ENCODE measurements around the gene HLF.

The HLF gene

DNA sequence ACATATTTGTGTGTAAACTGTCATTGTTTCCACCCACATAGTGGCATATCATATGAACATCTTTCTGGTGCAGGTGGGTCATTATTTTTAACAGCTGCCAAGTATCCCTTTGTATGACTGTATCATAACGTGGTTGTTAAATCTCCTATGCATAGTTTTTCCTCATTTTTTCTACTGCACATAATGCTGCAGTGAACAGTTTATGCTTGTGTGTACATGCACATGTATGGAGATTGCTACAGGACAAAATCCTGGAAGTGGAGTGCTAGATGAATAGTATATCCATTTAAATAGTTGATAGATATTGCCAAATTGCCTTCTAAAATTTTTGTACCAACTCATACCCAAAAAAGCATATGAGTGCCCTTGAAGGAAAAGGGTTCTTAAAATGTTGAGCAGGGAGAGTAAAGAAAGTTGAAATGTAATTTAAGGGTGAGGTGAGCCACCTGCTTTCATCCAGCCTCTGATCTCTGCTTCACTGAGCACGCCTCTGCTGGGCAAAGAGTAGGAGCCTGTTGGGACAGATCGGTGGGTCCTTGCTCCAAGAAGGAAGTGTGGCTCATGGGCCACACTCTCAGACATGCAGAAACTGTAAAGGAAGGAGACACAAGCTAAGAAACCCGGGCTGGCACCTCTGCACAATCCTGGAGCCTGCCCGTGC lies 55.3 kb downstream of the HLF start:
- no peak for DNase-seq (ENCODE audit: extremely low read depth, insufficient read length)
- no peaks in the 10 kb centered on the region for H3K27me3 ChIP-seq (replicated peaks; ENCODE audit: control insufficient read depth, insufficient read depth, low read length)
- TF ChIP-seq, protein P1, sequence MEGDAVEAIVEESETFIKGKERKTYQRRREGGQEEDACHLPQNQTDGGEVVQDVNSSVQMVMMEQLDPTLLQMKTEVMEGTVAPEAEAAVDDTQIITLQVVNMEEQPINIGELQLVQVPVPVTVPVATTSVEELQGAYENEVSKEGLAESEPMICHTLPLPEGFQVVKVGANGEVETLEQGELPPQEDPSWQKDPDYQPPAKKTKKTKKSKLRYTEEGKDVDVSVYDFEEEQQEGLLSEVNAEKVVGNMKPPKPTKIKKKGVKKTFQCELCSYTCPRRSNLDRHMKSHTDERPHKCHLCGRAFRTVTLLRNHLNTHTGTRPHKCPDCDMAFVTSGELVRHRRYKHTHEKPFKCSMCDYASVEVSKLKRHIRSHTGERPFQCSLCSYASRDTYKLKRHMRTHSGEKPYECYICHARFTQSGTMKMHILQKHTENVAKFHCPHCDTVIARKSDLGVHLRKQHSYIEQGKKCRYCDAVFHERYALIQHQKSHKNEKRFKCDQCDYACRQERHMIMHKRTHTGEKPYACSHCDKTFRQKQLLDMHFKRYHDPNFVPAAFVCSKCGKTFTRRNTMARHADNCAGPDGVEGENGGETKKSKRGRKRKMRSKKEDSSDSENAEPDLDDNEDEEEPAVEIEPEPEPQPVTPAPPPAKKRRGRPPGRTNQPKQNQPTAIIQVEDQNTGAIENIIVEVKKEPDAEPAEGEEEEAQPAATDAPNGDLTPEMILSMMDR (IDR thresholded peaks at IDR 0.05; ENCODE audit: insufficient read depth, low read length, poor library complexity, severe bottlenecking) = no peak
- H3K36me3 ChIP-seq (ENCODE audit: control insufficient read depth, insufficient read depth, low read length) = no peaks in the 10 kb centered on the region
- H3K4me3 ChIP-seq (replicated peaks; ENCODE audit: low read depth, low read length) = no peak overlapping the region

DNA sequence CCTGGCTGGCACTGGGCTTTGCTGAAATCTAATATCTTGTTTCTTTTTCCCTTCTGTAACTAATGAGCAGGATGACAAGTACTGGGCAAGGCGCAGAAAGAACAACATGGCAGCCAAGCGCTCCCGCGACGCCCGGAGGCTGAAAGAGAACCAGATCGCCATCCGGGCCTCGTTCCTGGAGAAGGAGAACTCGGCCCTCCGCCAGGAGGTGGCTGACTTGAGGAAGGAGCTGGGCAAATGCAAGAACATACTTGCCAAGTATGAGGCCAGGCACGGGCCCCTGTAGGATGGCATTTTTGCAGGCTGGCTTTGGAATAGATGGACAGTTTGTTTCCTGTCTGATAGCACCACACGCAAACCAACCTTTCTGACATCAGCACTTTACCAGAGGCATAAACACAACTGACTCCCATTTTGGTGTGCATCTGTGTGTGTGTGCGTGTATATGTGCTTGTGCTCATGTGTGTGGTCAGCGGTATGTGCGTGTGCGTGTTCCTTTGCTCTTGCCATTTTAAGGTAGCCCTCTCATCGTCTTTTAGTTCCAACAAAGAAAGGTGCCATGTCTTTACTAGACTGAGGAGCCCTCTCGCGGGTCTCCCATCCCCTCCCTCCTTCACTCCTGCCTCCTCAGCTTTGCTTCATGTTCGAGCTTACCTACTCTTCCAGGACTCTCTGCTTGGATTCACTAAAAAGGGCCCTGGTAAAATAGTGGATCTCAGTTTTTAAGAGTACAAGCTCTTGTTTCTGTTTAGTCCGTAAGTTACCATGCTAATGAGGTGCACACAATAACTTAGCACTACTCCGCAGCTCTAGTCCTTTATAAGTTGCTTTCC lies 56.0 kb downstream of the HLF start:
- DNase-seq (ENCODE audit: extremely low read depth, insufficient read length) = no peak
- Histone ChIP-seq H3K27me3 (replicated peaks; ENCODE audit: control insufficient read depth, insufficient read depth, low read length) (no peaks in the 10 kb centered on the region), H3K4me3 (replicated peaks; ENCODE audit: low read depth, low read length) (no peak overlapping the region), H3K36me3 (ENCODE audit: control insufficient read depth, insufficient read depth, low read length) (no peaks in the 10 kb centered on the region)
- TF ChIP-seq, protein P1 (IDR thresholded peaks at IDR 0.05; ENCODE audit: insufficient read depth, low read length, poor library complexity, severe bottlenecking) = no peak

DNA sequence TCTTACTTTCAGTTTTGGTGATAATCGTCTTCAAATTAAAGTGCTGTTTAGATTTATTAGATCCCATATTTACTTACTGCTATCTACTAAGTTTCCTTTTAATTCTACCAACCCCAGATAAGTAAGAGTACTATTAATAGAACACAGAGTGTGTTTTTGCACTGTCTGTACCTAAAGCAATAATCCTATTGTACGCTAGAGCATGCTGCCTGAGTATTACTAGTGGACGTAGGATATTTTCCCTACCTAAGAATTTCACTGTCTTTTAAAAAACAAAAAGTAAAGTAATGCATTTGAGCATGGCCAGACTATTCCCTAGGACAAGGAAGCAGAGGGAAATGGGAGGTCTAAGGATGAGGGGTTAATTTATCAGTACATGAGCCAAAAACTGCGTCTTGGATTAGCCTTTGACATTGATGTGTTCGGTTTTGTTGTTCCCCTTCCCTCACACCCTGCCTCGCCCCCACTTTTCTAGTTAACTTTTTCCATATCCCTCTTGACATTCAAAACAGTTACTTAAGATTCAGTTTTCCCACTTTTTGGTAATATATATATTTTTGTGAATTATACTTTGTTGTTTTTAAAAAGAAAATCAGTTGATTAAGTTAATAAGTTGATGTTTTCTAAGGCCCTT lies 56.8 kb downstream of the HLF start:
- Histone ChIP-seq H3K27me3 (replicated peaks; ENCODE audit: control insufficient read depth, insufficient read depth, low read length) (no peaks in the 10 kb centered on the region; the same call in 1 of the 2 replicates), H3K36me3 (ENCODE audit: control insufficient read depth, insufficient read depth, low read length) (no peaks in the 10 kb centered on the region), H3K4me3 (replicated peaks; ENCODE audit: low read depth, low read length) (no peak overlapping the region)
- TF ChIP-seq, protein P1 (IDR thresholded peaks at IDR 0.05; ENCODE audit: insufficient read depth, low read length, poor library complexity, severe bottlenecking) = no peak
- no peak for DNase-seq (ENCODE audit: extremely low read depth, insufficient read length)

DNA sequence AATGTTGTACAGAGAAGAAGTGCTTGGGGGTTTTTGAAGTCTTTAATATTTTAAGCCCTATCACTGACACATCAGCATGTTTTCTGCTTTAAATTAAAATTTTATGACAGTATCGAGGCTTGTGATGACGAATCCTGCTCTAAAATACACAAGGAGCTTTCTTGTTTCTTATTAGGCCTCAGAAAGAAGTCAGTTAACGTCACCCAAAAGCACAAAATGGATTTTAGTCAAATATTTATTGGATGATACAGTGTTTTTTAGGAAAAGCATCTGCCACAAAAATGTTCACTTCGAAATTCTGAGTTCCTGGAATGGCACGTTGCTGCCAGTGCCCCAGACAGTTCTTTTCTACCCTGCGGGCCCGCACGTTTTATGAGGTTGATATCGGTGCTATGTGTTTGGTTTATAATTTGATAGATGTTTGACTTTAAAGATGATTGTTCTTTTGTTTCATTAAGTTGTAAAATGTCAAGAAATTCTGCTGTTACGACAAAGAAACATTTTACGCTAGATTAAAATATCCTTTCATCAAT lies 57.8 kb downstream of the HLF start:
- H3K27me3 ChIP-seq (replicated peaks; ENCODE audit: control insufficient read depth, insufficient read depth, low read length) = no peaks in the 10 kb centered on the region; the same call in 1 of the 2 replicates
- TF ChIP-seq, protein P1 (IDR thresholded peaks at IDR 0.05; ENCODE audit: insufficient read depth, low read length, poor library complexity, severe bottlenecking) = no peak
- no peak overlapping the region for H3K4me3 ChIP-seq (replicated peaks; ENCODE audit: low read depth, low read length)
- DNase-seq (ENCODE audit: extremely low read depth, insufficient read length) = no peak
- no peaks in the 10 kb centered on the region for H3K36me3 ChIP-seq (ENCODE audit: control insufficient read depth, insufficient read depth, low read length)

DNA sequence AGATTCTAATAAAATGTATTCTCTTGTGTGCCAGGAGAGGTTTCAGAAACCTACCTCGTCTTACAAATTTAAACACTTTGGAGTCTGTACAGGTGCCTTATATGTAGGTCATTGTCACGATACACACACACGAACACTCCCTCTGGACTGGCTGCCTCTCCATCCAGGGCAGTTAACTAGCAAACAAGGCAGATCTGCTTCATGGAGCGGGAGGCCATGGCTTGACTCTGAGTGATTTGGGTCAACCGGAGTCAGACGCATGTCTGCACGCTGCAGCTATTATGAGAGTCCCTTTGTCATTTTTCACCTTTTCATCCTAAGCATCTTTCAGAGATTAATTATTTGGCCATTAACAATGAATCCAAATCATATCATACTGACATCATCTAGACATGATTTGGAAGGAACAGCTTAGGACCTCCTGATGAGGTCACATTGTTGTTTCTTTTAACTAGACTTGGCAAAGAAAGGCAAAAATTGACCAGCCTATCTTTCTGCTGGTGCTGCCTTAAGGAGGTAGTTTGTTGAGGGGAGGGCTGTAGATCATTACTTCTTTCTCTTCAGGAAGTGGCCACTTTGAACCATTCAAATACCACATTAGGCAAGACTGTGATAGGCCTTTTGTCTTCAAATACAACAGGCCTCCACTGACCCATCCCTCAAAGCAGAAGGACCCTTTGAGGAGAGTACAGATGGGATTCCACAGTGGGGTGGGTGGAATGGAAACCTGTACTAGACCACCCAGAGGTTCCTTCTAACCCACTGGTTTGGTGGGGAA lies 58.9 kb downstream of the HLF start:
- no peaks in the 10 kb centered on the region for H3K36me3 ChIP-seq (ENCODE audit: control insufficient read depth, insufficient read depth, low read length)
- no peak overlapping the region for H3K4me3 ChIP-seq (replicated peaks; ENCODE audit: low read depth, low read length)
- TF ChIP-seq, protein P1 (IDR thresholded peaks at IDR 0.05; ENCODE audit: insufficient read depth, low read length, poor library complexity, severe bottlenecking) = no peak
- no peak for DNase-seq (ENCODE audit: extremely low read depth, insufficient read length)
- H3K27me3 ChIP-seq (replicated peaks; ENCODE audit: control insufficient read depth, insufficient read depth, low read length) = no peaks in the 10 kb centered on the region; the same call in 1 of the 2 replicates

Data from GM06990 (cell line).